ENCODE results near the gene APP.

- TF ChIP-seq RAD21 (IDR thresholded peaks at IDR 0.05; ENCODE audit: low read depth): no peak
- no peak for TF ChIP-seq MAX (IDR thresholded peaks at IDR 0.05)
- TF ChIP-seq EP300 (IDR thresholded peaks at IDR 0.05; ENCODE audit: borderline replicate concordance): no peak
- no peak for TF ChIP-seq YY1 (IDR thresholded peaks at IDR 0.05; ENCODE audit: low read depth)
- TF ChIP-seq, protein P1, sequence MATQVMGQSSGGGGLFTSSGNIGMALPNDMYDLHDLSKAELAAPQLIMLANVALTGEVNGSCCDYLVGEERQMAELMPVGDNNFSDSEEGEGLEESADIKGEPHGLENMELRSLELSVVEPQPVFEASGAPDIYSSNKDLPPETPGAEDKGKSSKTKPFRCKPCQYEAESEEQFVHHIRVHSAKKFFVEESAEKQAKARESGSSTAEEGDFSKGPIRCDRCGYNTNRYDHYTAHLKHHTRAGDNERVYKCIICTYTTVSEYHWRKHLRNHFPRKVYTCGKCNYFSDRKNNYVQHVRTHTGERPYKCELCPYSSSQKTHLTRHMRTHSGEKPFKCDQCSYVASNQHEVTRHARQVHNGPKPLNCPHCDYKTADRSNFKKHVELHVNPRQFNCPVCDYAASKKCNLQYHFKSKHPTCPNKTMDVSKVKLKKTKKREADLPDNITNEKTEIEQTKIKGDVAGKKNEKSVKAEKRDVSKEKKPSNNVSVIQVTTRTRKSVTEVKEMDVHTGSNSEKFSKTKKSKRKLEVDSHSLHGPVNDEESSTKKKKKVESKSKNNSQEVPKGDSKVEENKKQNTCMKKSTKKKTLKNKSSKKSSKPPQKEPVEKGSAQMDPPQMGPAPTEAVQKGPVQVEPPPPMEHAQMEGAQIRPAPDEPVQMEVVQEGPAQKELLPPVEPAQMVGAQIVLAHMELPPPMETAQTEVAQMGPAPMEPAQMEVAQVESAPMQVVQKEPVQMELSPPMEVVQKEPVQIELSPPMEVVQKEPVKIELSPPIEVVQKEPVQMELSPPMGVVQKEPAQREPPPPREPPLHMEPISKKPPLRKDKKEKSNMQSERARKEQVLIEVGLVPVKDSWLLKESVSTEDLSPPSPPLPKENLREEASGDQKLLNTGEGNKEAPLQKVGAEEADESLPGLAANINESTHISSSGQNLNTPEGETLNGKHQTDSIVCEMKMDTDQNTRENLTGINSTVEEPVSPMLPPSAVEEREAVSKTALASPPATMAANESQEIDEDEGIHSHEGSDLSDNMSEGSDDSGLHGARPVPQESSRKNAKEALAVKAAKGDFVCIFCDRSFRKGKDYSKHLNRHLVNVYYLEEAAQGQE (IDR thresholded peaks at IDR 0.05; ENCODE audit: low read depth): no peak
- no peak for TF ChIP-seq TAF1 (IDR thresholded peaks at IDR 0.05; ENCODE audit: low read depth)
- TF ChIP-seq CREB1 (IDR thresholded peaks at IDR 0.05; ENCODE audit: low read depth): no peak
- no peak for TF ChIP-seq CEBPB (IDR thresholded peaks at IDR 0.05)
Observed at GRCh38 chr21:25995278-25995677, 175.3 kb downstream of the APP start.

Measured in Ishikawa (cell line).